ENCODE results near the gene LRRD1. TPM values are rescaled to one million over a fixed set of nuclear protein-coding genes. Genes with fewer than 3 reads are reported as not detected.

LRRD1 gene
- total and polyA plus RNA-seq, 2 of the 13 experiments (the other 11 are each of a cell fraction or from before 2014, with no cell fraction given), result 0.03 TPM; not detected in 1

- TF ChIP-seq HMGXB4 (CRISPR knock-in tag; IDR thresholded peaks at IDR 0.05; ENCODE audit: borderline replicate concordance in 1 of 2, low read depth in 1 of 2), result peak; percentile 97
- TF ChIP-seq ASH2L (IDR thresholded peaks at IDR 0.05; ENCODE audit: insufficient read length, low read depth, low read length), result peak; percentile 45
- no peak for TF ChIP-seq AGO2 (optimal IDR thresholded peaks at IDR 0.05; ENCODE audit: low read depth, low read length)
- TF ChIP-seq PRDM10 (CRISPR knock-in tag; IDR thresholded peaks at IDR 0.05; ENCODE audit: low read depth), result no peak
- no peak for TF ChIP-seq DPF2 (CRISPR knock-in tag; IDR thresholded peaks at IDR 0.05; ENCODE audit: borderline replicate concordance, low read depth)
- TF ChIP-seq ZSCAN21 (CRISPR knock-in tag; IDR thresholded peaks at IDR 0.05; ENCODE audit: borderline replicate concordance), result no peak
- TF ChIP-seq SMARCC2 (IDR thresholded peaks at IDR 0.05), result no peak
- no peak for TF ChIP-seq NR1H2 (CRISPR knock-in tag; IDR thresholded peaks at IDR 0.05; ENCODE audit: borderline replicate concordance, low read depth)
- TF ChIP-seq THAP7 (CRISPR knock-in tag; IDR thresholded peaks at IDR 0.05), result 0 out of 2 replicates have a peak, but pooled peaks have one; percentile 56
- no peak for TF ChIP-seq PCBP1 (IDR thresholded peaks at IDR 0.05; ENCODE audit: borderline replicate concordance, low read depth, low read length)
- peak; percentile 91 for TF ChIP-seq POGK (CRISPR knock-in tag; conservative IDR thresholded peaks at IDR 0.05)
- TF ChIP-seq ARNT2 (CRISPR knock-in tag; IDR thresholded peaks at IDR 0.05; ENCODE audit: low read depth), result peak; percentile 74; the same call in 1 of the 2 replicates
- peak; percentile 70; the same call in 1 of the 2 replicates for TF ChIP-seq MTF2 (CRISPR knock-in tag; IDR thresholded peaks at IDR 0.05; ENCODE audit: borderline replicate concordance)
- TF ChIP-seq FOXP1 (IDR thresholded peaks at IDR 0.05), result no peak
- TF ChIP-seq FOXP1 (CRISPR knock-in tag; IDR thresholded peaks at IDR 0.05), result no peak
- TF ChIP-seq ZBTB7A (CRISPR knock-in tag; IDR thresholded peaks at IDR 0.05), result no peak
- TF ChIP-seq TAF15 (IDR thresholded peaks at IDR 0.05; ENCODE audit: low read depth, low read length, poor library complexity, severe bottlenecking), result peak; percentile 87
- peak; percentile 75 for TF ChIP-seq KAT8 (CRISPR knock-in tag; IDR thresholded peaks at IDR 0.05)
- TF ChIP-seq ZNF615 (CRISPR knock-in tag; IDR thresholded peaks at IDR 0.05; ENCODE audit: borderline replicate concordance), result no peak
Measured at GRCh38 chr7:92178928-92179924, at the start of gene LRRD1 (continued).

All from HepG2 (cell line).